GM18861 (cell line): Measurements from ENCODE around the gene KIAA1217.

ENCODE experiments used
- ATAC-seq: cut with Tn5 transposase; IDR thresholded peaks from one replicate; pipeline ENCODE4 v1.9.1; 2021; ENCODE audit not compliant: unreplicated experiment

The KIAA1217 gene

GRCh38 chr10:24488631-24489030 is 279.7 kb downstream of the KIAA1217 start:
- ATAC-seq, result no peak

GRCh38 chr10:24493165-24493564 is 284.2 kb downstream of the KIAA1217 start:
- ATAC-seq, result no peak

- ATAC-seq, result no peak
These were observed 285.3 kb downstream of the KIAA1217 start for GRCh38 chr10:24494236-24494635.

- no peak for ATAC-seq
These were observed 285.8 kb downstream of the KIAA1217 start for GRCh38 chr10:24494777-24495176.

GRCh38 chr10:24495666-24496460 is 286.9 kb downstream of the KIAA1217 start:
- ATAC-seq, result no peak

GRCh38 chr10:24496906-24497305 is 288.0 kb downstream of the KIAA1217 start:
- ATAC-seq, result no peak

- ATAC-seq, result no peak
These were observed 292.2 kb downstream of the KIAA1217 start for GRCh38 chr10:24501056-24501711.

GRCh38 chr10:24502006-24502405 is 293.1 kb downstream of the KIAA1217 start:
- no peak for ATAC-seq

- ATAC-seq, result no peak
These were observed 294.0 kb downstream of the KIAA1217 start for GRCh38 chr10:24502801-24503460.

GRCh38 chr10:24503461-24504320 is 294.8 kb downstream of the KIAA1217 start:
- peak; percentile 69 for ATAC-seq

GRCh38 chr10:24505759-24506158 is 296.8 kb downstream of the KIAA1217 start:
- ATAC-seq, result no peak

GRCh38 chr10:24513155-24513554 is 304.2 kb downstream of the KIAA1217 start:
- no peak for ATAC-seq

GRCh38 chr10:24515481-24515880 is 306.5 kb downstream of the KIAA1217 start:
- no peak for ATAC-seq

- no peak for ATAC-seq
These were observed 309.5 kb downstream of the KIAA1217 start for GRCh38 chr10:24518411-24518810.

GRCh38 chr10:24518981-24519597 is 310.2 kb downstream of the KIAA1217 start:
- no peak for ATAC-seq

- ATAC-seq, result no peak
These were observed 311.0 kb downstream of the KIAA1217 start for GRCh38 chr10:24519950-24520349.

GRCh38 chr10:24524314-24524713 is 315.4 kb downstream of the KIAA1217 start:
- ATAC-seq, result no peak

- ATAC-seq, result no peak
These were observed 317.2 kb downstream of the KIAA1217 start for GRCh38 chr10:24526085-24526649.

GRCh38 chr10:24528946-24529345 is 320.0 kb downstream of the KIAA1217 start:
- no peak for ATAC-seq

- ATAC-seq, result no peak
These were observed 322.5 kb downstream of the KIAA1217 start for GRCh38 chr10:24531439-24531838.
